Measurements from ENCODE around the gene SIGLEC15.

GRCh38 chr18:45880876-45881558 lies 55.5 kb downstream of the SIGLEC15 start:
- no peak for TF ChIP-seq MYC (IDR thresholded peaks at IDR 0.05; ENCODE audit: low read depth, low read length)
- no peak for TF ChIP-seq POLR2A (IDR thresholded peaks at IDR 0.05; ENCODE audit: extremely low read depth, insufficient read length)

Measured in NB4 (cell line).